ENCODE results near the gene SPAAR. TPM values are rescaled to one million over a fixed set of nuclear protein-coding genes. Genes with fewer than 3 reads are reported as not detected.

The SPAAR gene
- total RNA-seq, 1 donor from 2014 or later: 0.49 TPM

GRCh38 chr9:35903049-35903448 lies 6.2 kb upstream of the SPAAR start:
- intact Hi-C loops (cut with DNase I): no loop called here
- no peak for DNase-seq (ENCODE audit: extremely low spot score in 2 of 2)
- TF ChIP-seq CTCF (IDR thresholded peaks at IDR 0.05) (peak; percentile 37 to 83 (median 82)), POLR2AphosphoS5 (IDR thresholded peaks at IDR 0.05; ENCODE audit: insufficient read depth in 1 of 2, low read depth in 1 of 2) (no peak), POLR2A (IDR thresholded peaks at IDR 0.05) (no peak)
- no peaks in the 10 kb centered on the region for H3K27me3 ChIP-seq
- no peaks in the 10 kb centered on the region for H3K36me3 ChIP-seq
- H3K27ac ChIP-seq: no peak overlapping the region
- H3K9me3 ChIP-seq: no peaks in the 10 kb centered on the region
- H3K4me1 ChIP-seq: peaks cover 39% of the 10 kb centered on the region
- H3K4me3 ChIP-seq: no peak overlapping the region

GRCh38 chr9:35904338-35904737 lies 5.0 kb upstream of the SPAAR start:
- no peak for TF ChIP-seq CTCF (IDR thresholded peaks at IDR 0.05)
- no peak for TF ChIP-seq POLR2A (IDR thresholded peaks at IDR 0.05)
- no peak for TF ChIP-seq POLR2AphosphoS5 (IDR thresholded peaks at IDR 0.05; ENCODE audit: insufficient read depth in 1 of 2, low read depth in 1 of 2)
- H3K9me3 ChIP-seq: no peaks in the 10 kb centered on the region
- DNase-seq (ENCODE audit: extremely low spot score in 2 of 2): no peak
- H3K36me3 ChIP-seq: no peaks in the 10 kb centered on the region
- H3K27ac ChIP-seq: peak overlapping the region; percentile 97
- intact Hi-C loops (cut with DNase I): no loop called here
- H3K4me3 ChIP-seq: no peak overlapping the region
- no peaks in the 10 kb centered on the region for H3K27me3 ChIP-seq
- H3K4me1 ChIP-seq: peaks cover 52% of the 10 kb centered on the region

- H3K4me3 ChIP-seq: no peak overlapping the region
- intact Hi-C loops (cut with DNase I): loop anchor here (5.0 kb wide), 1 partner anchor 42 kb away; no protein-coding TSS in a partner anchor
- TF ChIP-seq CTCF (IDR thresholded peaks at IDR 0.05) (no peak), POLR2AphosphoS5 (IDR thresholded peaks at IDR 0.05; ENCODE audit: insufficient read depth in 1 of 2, low read depth in 1 of 2) (no peak), POLR2A (IDR thresholded peaks at IDR 0.05) (no peak)
- DNase-seq (ENCODE audit: extremely low spot score in 2 of 2): no peak
- no peaks in the 10 kb centered on the region for H3K36me3 ChIP-seq
- no peaks in the 10 kb centered on the region for H3K9me3 ChIP-seq
- peak overlapping the region; percentile 97 for H3K27ac ChIP-seq
- H3K4me1 ChIP-seq: peaks cover 61% of the 10 kb centered on the region
- no peaks in the 10 kb centered on the region for H3K27me3 ChIP-seq
These were observed 4.1 kb upstream of the SPAAR start for GRCh38 chr9:35905051-35905781.

GRCh38 chr9:35905912-35906679 lies 3.2 kb upstream of the SPAAR start, which contains the start of gene HRCT1:
HRCT1 (plus strand) TSS chr9:35906202; CDS start chr9:35906288, 86 bp downstream.
- intact Hi-C loops (cut with DNase I): loop anchor here (5.0 kb wide), 1 partner anchor 41 kb away; no protein-coding TSS in a partner anchor
- peak in 1 of 2 donors; percentile 95 for DNase-seq (ENCODE audit: extremely low spot score in 2 of 2)
- Histone ChIP-seq H3K4me3 (peak within 1 kb of the TSS; percentile 21 to 31), H3K36me3 (no peaks in the 10 kb centered on the region), H3K27me3 (no peaks in the 10 kb centered on the region), H3K4me1 (peaks cover 70% of the 10 kb centered on the region), H3K27ac (peak within 1 kb of the TSS; percentile 97), H3K9me3 (no peaks in the 10 kb centered on the region)
- TF ChIP-seq CTCF (IDR thresholded peaks at IDR 0.05) (no peak), POLR2AphosphoS5 (IDR thresholded peaks at IDR 0.05; ENCODE audit: insufficient read depth in 1 of 2, low read depth in 1 of 2) (peak; percentile 79 to 80), POLR2A (IDR thresholded peaks at IDR 0.05) (no peak)
